Measurements from ENCODE around the gene C1orf210.

C1orf210 gene

GRCh38 chr1:43296207-43296606 lies 10.8 kb upstream of the C1orf210 start:
- in situ Hi-C loops (cut with HindIII; ENCODE audit: low sequenced_read_pairs) = no loop called here

GRCh38 chr1:43294761-43295160 lies 9.4 kb upstream of the C1orf210 start:
- in situ Hi-C loops (cut with HindIII; ENCODE audit: low sequenced_read_pairs) = no loop called here

GRCh38 chr1:43293896-43294760 lies 8.7 kb upstream of the C1orf210 start:
- in situ Hi-C loops (cut with HindIII; ENCODE audit: low sequenced_read_pairs) = no loop called here

GRCh38 chr1:43293176-43293575 lies 7.8 kb upstream of the C1orf210 start:
- in situ Hi-C loops (cut with HindIII; ENCODE audit: low sequenced_read_pairs) = no loop called here

- in situ Hi-C loops (cut with HindIII; ENCODE audit: low sequenced_read_pairs) = no loop called here
Measured at GRCh38 chr1:43292679-43293078, 7.3 kb upstream of the C1orf210 start.

- in situ Hi-C loops (cut with HindIII; ENCODE audit: low sequenced_read_pairs) = no loop called here
Measured at GRCh38 chr1:43292216-43292615, 6.8 kb upstream of the C1orf210 start.

- in situ Hi-C loops (cut with HindIII; ENCODE audit: low sequenced_read_pairs) = no loop called here
Measured at GRCh38 chr1:43288785-43289706, 3.7 kb upstream of the C1orf210 start.

GRCh38 chr1:43288058-43288784 lies 2.8 kb upstream of the C1orf210 start:
- in situ Hi-C loops (cut with HindIII; ENCODE audit: low sequenced_read_pairs) = no loop called here

GRCh38 chr1:43286533-43286932 lies 1.2 kb upstream of the C1orf210 start:
- in situ Hi-C loops (cut with HindIII; ENCODE audit: low sequenced_read_pairs) = no loop called here

- in situ Hi-C loops (cut with HindIII; ENCODE audit: low sequenced_read_pairs) = no loop called here
Measured at GRCh38 chr1:43286115-43286514, 734 bp upstream of the C1orf210 start.

GRCh38 chr1:43284546-43285110 lies 753 bp downstream of the C1orf210 start:
- in situ Hi-C loops (cut with HindIII; ENCODE audit: low sequenced_read_pairs) = no loop called here

- in situ Hi-C loops (cut with HindIII; ENCODE audit: low sequenced_read_pairs) = no loop called here
Measured at GRCh38 chr1:43284065-43284464, 1.3 kb downstream of the C1orf210 start.

GRCh38 chr1:43282220-43283195 lies 2.9 kb downstream of the C1orf210 start:
- in situ Hi-C loops (cut with HindIII; ENCODE audit: low sequenced_read_pairs) = no loop called here

- in situ Hi-C loops (cut with HindIII; ENCODE audit: low sequenced_read_pairs) = no loop called here
Measured at GRCh38 chr1:43280692-43281091, 4.7 kb downstream of the C1orf210 start.

GRCh38 chr1:43279666-43280065 lies 5.7 kb downstream of the C1orf210 start:
- in situ Hi-C loops (cut with HindIII; ENCODE audit: low sequenced_read_pairs) = no loop called here

GRCh38 chr1:43279161-43279560 lies 6.2 kb downstream of the C1orf210 start:
- in situ Hi-C loops (cut with HindIII; ENCODE audit: low sequenced_read_pairs) = no loop called here

- in situ Hi-C loops (cut with HindIII; ENCODE audit: low sequenced_read_pairs) = no loop called here
Measured at GRCh38 chr1:43277116-43277876, 8.1 kb downstream of the C1orf210 start.

GRCh38 chr1:43276673-43277072 lies 8.7 kb downstream of the C1orf210 start:
- in situ Hi-C loops (cut with HindIII; ENCODE audit: low sequenced_read_pairs) = no loop called here

Measured in DLD1 (cell line).